GM12878 (cell line): ENCODE measurements around the gene GALNT18. TPM values are rescaled to one million over a fixed set of nuclear protein-coding genes. Genes with fewer than 3 reads are reported as not detected.

Experiments
- ATAC-seq: fragments of 200-7000 bp; cut with Tn5 transposase; 3 replicates; pipeline ENCODE4 v1.9.1; 2020; ENCODE audit warnings: mild to moderate bottlenecking, moderate library complexity
- BruUV-seq: library from RNA; stranded (reverse); fragments of 400-500 nt; replicated peaks from 2 replicates; lab custom pipeline; 2021; lab: Mats Ljungman, UMichigan
- CTCF ChIA-PET: fragments of 300-600 bp; sonication (Branson Sonifier 250); formaldehyde crosslinking; extraction: SDS; loops from one replicate; lab custom pipeline; 2021; ENCODE audit warnings: inconsistent platforms; lab: Yijun Ruan, JAX
- POLR2A ChIA-PET: fragments of 350-600 bp; formaldehyde crosslinking; extraction: SDS; loops from one replicate; lab custom pipeline; 2021; ENCODE audit warnings: inconsistent platforms; lab: Charles Lee
- RAD21 ChIA-PET: fragments of 300-600 bp; sonication (Branson Sonifier 250); formaldehyde crosslinking; loops from one replicate; lab custom pipeline; 2023; ENCODE audit warnings: antibody characterized with exemption; ENCODE audit not compliant: unreplicated experiment; lab: Charles Lee
- SMC1A ChIA-PET: fragments of 300-600 bp; sonication (Branson Sonifier 250); formaldehyde crosslinking; loops from one replicate; lab custom pipeline; 2023; ENCODE audit not compliant: unreplicated experiment, uncharacterized antibody; lab: Charles Lee
- DNase-seq: peaks from one replicate; pipeline ENCODE4 v3.0.0-alpha.2; 2011; ENCODE audit warnings: low read depth, low spot score
- FAIRE-seq: peaks from 3 replicates; lab custom pipeline; 2011; peaks lifted over from hg19 to GRCh38; lab: Jason Lieb, UNC
- H2AFZ ChIP-seq: 2 replicates; pipeline ENCODE4 v1.6.0; 2011; ENCODE audit warnings: low read depth, low read length, control low read depth; ENCODE audit not compliant: control insufficient read depth
- H3K27ac ChIP-seq: 2 replicates; pipeline ENCODE4 v1.5.1; 2011; ENCODE audit warnings: control low read depth; ENCODE audit not compliant: control insufficient read depth, insufficient read depth
- H3K27me3 ChIP-seq, 2 experiments: replicated peaks in 1 of 2; 2 replicates each; pipeline versions ENCODE4 v1.6.0 to v1.6.1; 2011; ENCODE audit warnings: low read length in 1 of 2; ENCODE audit not compliant: control insufficient read depth in 2 of 2, insufficient read depth in 2 of 2
- H3K36me3 ChIP-seq, 2 experiments: 2 replicates each; pipeline ENCODE4 v1.5.1; 2011; ENCODE audit warnings: low read length in 1 of 2; ENCODE audit not compliant: control insufficient read depth in 2 of 2, insufficient read depth in 2 of 2
- H3K4me1 ChIP-seq: 2 replicates; pipeline ENCODE4 v1.6.1; 2011; ENCODE audit warnings: mild to moderate bottlenecking, low read length, moderate library complexity, mixed read lengths; ENCODE audit not compliant: control insufficient read depth, insufficient read depth
- H3K4me2 ChIP-seq: 2 replicates; pipeline ENCODE4 v1.6.0; 2011; ENCODE audit warnings: control low read depth; ENCODE audit not compliant: control insufficient read depth, insufficient read depth
- H3K4me3 ChIP-seq: fragments of 200-600 bp; sonication (generic); 2 replicates; pipeline ENCODE4 v1.5.1; 2016
- H3K79me2 ChIP-seq: 2 replicates; pipeline ENCODE4 v1.6.0; 2011; ENCODE audit warnings: low read length; ENCODE audit not compliant: control insufficient read depth, insufficient read depth
- H3K9ac ChIP-seq: 2 replicates; pipeline ENCODE4 v1.8.0; 2011; ENCODE audit warnings: low read length, control low read depth, mixed read lengths; ENCODE audit not compliant: control insufficient read depth, insufficient read depth
- H3K9me3 ChIP-seq: replicated peaks from 3 replicates; pipeline ENCODE4 v1.5.1; 2011; ENCODE audit warnings: mild to moderate bottlenecking, low read length; ENCODE audit not compliant: control insufficient read depth, insufficient read depth
- H4K20me1 ChIP-seq: 2 replicates; pipeline ENCODE4 v1.6.0; 2011; ENCODE audit not compliant: control insufficient read depth, insufficient read depth
- BHLHE40 ChIP-seq, 2 experiments: fragments of 450-650 bp in 1 of 2; IDR thresholded peaks; 2 replicates each; pipeline ENCODE4 v1.6.1; 2011 to 2017; ENCODE audit warnings: low read depth in 2 of 2, borderline replicate concordance in 1 of 2, improper control_type of control experiment in 1 of 2, low read length in 1 of 2, mild to moderate bottlenecking in 1 of 2
- CHD1 ChIP-seq: IDR thresholded peaks from 2 replicates; pipeline ENCODE4 v1.6.1; 2012; ENCODE audit warnings: low read depth, low read length, improper control_type of control experiment
- EGR1 ChIP-seq, 2 experiments: IDR thresholded peaks; 1 replicate in 1 of 2; 2 replicates in 1 of 2; pipeline ENCODE4 v1.6.1; 2011 to 2012; ENCODE audit warnings: low read depth in 2 of 2, low read length in 2 of 2, borderline replicate concordance in 1 of 2, mild to moderate bottlenecking in 1 of 2, moderate library complexity in 1 of 2
- IRF3 ChIP-seq: fragments of 450-650 bp; IDR thresholded peaks from 2 replicates; pipeline ENCODE4 v1.6.1; 2014; ENCODE audit warnings: mild to moderate bottlenecking
- MEF2B ChIP-seq: fragments of 450-650 bp; IDR thresholded peaks from 2 replicates; pipeline ENCODE4 v1.6.1; 2018; ENCODE audit warnings: mild to moderate bottlenecking, moderate library complexity; ENCODE audit not compliant: partially characterized antibody, poor library complexity, severe bottlenecking
- PML ChIP-seq: IDR thresholded peaks from 2 replicates; pipeline ENCODE4 v1.6.1; 2012; ENCODE audit warnings: low read length, inconsistent platforms
- PRDM15 ChIP-seq: fragments of 450-650 bp; formaldehyde crosslinking; IDR thresholded peaks from 2 replicates; pipeline ENCODE4 v1.4.0; 2020; ENCODE audit warnings: mild to moderate bottlenecking, moderate library complexity
- RBBP5 ChIP-seq: fragments of 200-600 bp; sonication (generic); conservative IDR thresholded peaks from 2 replicates; pipeline ENCODE4 v1.6.1; 2016
- SREBF1 ChIP-seq: IDR thresholded peaks from 2 replicates; pipeline ENCODE4 v1.6.1; 2012; ENCODE audit warnings: mild to moderate bottlenecking, low read length
- STAT1 ChIP-seq: fragments of 450-650 bp; conservative IDR thresholded peaks from 2 replicates; pipeline ENCODE4 v1.6.1; 2014; ENCODE audit warnings: antibody characterized with exemption, mild to moderate bottlenecking
- WRNIP1 ChIP-seq: IDR thresholded peaks from 2 replicates; pipeline ENCODE4 v1.6.1; 2011; ENCODE audit warnings: low read depth, low read length, improper control_type of control experiment, borderline replicate concordance
- ZNF217 ChIP-seq: fragments of 450-650 bp; IDR thresholded peaks from 2 replicates; pipeline ENCODE4 v1.6.1; 2017; ENCODE audit warnings: antibody characterized with exemption, mild to moderate bottlenecking
- ZNF24 ChIP-seq: fragments of 450-650 bp; IDR thresholded peaks from 2 replicates; pipeline ENCODE4 v1.6.1; 2017; ENCODE audit warnings: antibody characterized with exemption, mild to moderate bottlenecking
- ZNF687 ChIP-seq: fragments of 450-650 bp; IDR thresholded peaks from 2 replicates; pipeline ENCODE4 v1.6.1; 2017; ENCODE audit warnings: mild to moderate bottlenecking, moderate library complexity
- ZZZ3 ChIP-seq: IDR thresholded peaks from 2 replicates; pipeline ENCODE4 v1.6.1; 2011; ENCODE audit warnings: low read depth; ENCODE audit not compliant: control insufficient read depth, insufficient read length
- WGBS: methylation state at CpG from one replicate; pipeline ENCODE4 v1.1.6; 2016; ENCODE audit warnings: low lambda C conversion rate; ENCODE audit not compliant: insufficient replicate concordance, insufficient coverage; ENCODE audit errors: missing lambda C conversion rate; 5-methylcytosine and 5-hydroxymethylcytosine counted together
- in situ Hi-C: fragments of 300-500 bp; cut with MboI; formaldehyde crosslinking; loops from 9 replicates; pipeline ENCODE4 v1.14.3; 2018; ENCODE audit warnings: mixed read lengths
- intact Hi-C: fragments of 100-400 bp; cut with micrococcal nuclease; formaldehyde crosslinking; loops from one replicate; pipeline ENCODE4 v1.14.2; 2022; ENCODE audit not compliant: unreplicated experiment
- polyA plus RNA-seq, 11 experiments: library from polyadenylated mRNA; depleted of rRNA in 4 of 11; unstranded in 6 of 11; stranded (reverse) in 5 of 11; fragments of >200 nt; fragmentation: Nextera tagmentation in 4 of 11; fragmentation: Illumina TruSeq in 1 of 11; extraction: Ambion mirVana in 4 of 11; extraction: Trizol in 1 of 11; gene quantifications; 1 replicate in 1 of 11; 2 replicates in 10 of 11; pipeline versions ENCODE4 v1.2.1 to v1.2.3, GENCODE V29; 2011 to 2016; ENCODE audit warnings: inconsistent platforms in 2 of 11, missing spikeins in 2 of 11, low read depth in 1 of 11
- total RNA-seq, 4 experiments: library from RNA; depleted of rRNA in 3 of 4; stranded (reverse); fragments of >200 nt in 3 of 4; fragmentation: Illumina TruSeq in 1 of 4; extraction: Trizol in 1 of 4; gene quantifications; 2 replicates each; pipeline versions ENCODE4 v1.2.1 to v1.2.3, GENCODE V29; 2013 to 2021
- TF ChIP-seq, protein P1 (sequence below): fragments of 450-650 bp; IDR thresholded peaks from 2 replicates; pipeline ENCODE4 v1.6.1; 2017; ENCODE audit warnings: borderline replicate concordance

Gene GALNT18
- total and polyA plus RNA-seq, 10 of the 15 experiments (the other 5 are each of a cell fraction or from before 2014, with no cell fraction given), result 1.2 to 14.2 (median 6.3) TPM

GRCh38 chr11:11348303-11348702 lies 273.5 kb downstream of the GALNT18 start:
- Histone ChIP-seq H3K4me1 (no peaks in the 10 kb centered on the region), H3K9me3 (no peaks in the 10 kb centered on the region), H3K9ac (no peak overlapping the region), H3K4me2 (no peak overlapping the region), H3K4me3 (no peak overlapping the region), H2AFZ (no peak overlapping the region), H3K36me3 (no peaks in the 10 kb centered on the region), H3K27ac (no peak overlapping the region), H4K20me1 (no peaks in the 10 kb centered on the region), H3K27me3 (no peaks in the 10 kb centered on the region), H3K79me2 (no peaks in the 10 kb centered on the region)
- no peak for DNase-seq
- RAD21 ChIA-PET, result no interaction called here
- no TSS peak for BruUV-seq
- WGBS, result 73% methylated on average over 2 of the region's 5 CpGs
- intact Hi-C loops, result no loop called here
- in situ Hi-C loops, result no loop called here
- POLR2A ChIA-PET, result no interaction called here
- CTCF ChIA-PET, result no interaction called here
- FAIRE-seq, result no peak
- SMC1A ChIA-PET, result no interaction called here
- no peak for ATAC-seq
- TF ChIP-seq PRDM15 (CRISPR knock-in tag) (no peak), WRNIP1 (no peak), PML (no peak), RBBP5 (no peak), ZNF687 (no peak), ZZZ3 (no peak), EGR1 (IDR thresholded peaks at IDR 0.05; ENCODE audit: borderline replicate concordance in 1 of 2, low read depth in 2 of 2, low read length in 2 of 2) (no peak), CHD1 (no peak), IRF3 (no peak), MEF2B (no peak), ZNF24 (no peak), STAT1 (no peak), SREBF1 (no peak), ZNF217 (no peak), BHLHE40 (IDR thresholded peaks at IDR 0.05; ENCODE audit: borderline replicate concordance in 1 of 2, low read depth in 2 of 2, low read length in 1 of 2) (no peak)
- TF ChIP-seq, protein P1, sequence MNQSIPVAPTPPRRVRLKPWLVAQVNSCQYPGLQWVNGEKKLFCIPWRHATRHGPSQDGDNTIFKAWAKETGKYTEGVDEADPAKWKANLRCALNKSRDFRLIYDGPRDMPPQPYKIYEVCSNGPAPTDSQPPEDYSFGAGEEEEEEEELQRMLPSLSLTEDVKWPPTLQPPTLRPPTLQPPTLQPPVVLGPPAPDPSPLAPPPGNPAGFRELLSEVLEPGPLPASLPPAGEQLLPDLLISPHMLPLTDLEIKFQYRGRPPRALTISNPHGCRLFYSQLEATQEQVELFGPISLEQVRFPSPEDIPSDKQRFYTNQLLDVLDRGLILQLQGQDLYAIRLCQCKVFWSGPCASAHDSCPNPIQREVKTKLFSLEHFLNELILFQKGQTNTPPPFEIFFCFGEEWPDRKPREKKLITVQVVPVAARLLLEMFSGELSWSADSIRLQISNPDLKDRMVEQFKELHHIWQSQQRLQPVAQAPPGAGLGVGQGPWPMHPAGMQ, result no peak
